ENCODE measurements around the gene LRRC10B.
A peak's percentile ranks its signal among the peaks of the same experiment; 100 is the strongest.

Gene LRRC10B

GRCh38 chr11:61509043-61510029 is 787 bp downstream of the LRRC10B start:
- no peak for DNase-seq (ENCODE audit: low spot score)

- no peak for DNase-seq (ENCODE audit: low spot score)
Observed at GRCh38 chr11:61510166-61510919, 1.8 kb downstream of the LRRC10B start.

GRCh38 chr11:61510974-61511373 is 2.4 kb downstream of the LRRC10B start:
- DNase-seq (ENCODE audit: low spot score), result no peak

- DNase-seq (ENCODE audit: low spot score), result no peak
Observed at GRCh38 chr11:61511383-61511782, 2.8 kb downstream of the LRRC10B start.

DNA sequence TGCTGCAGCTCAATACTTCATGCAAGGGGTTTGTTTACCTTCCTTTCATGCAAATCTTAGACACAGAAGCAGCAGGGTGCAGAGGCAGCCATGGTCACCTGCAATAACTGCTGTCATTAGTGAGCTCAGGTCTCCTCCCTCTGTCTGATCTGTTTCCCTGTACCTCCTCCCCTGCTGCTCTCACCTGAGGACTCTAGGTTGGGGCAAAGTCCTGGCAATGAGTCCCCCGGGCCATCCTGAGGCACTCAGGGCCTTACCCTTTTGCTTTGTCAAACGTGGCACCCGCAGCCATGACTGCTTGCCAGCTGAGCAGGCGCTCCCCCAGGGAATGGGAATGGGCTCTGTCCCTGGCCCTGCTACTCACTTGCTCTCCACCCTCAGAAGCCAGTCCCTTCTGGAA is 3.9 kb downstream of the LRRC10B start:
- no peak for DNase-seq (ENCODE audit: low spot score)

DNA sequence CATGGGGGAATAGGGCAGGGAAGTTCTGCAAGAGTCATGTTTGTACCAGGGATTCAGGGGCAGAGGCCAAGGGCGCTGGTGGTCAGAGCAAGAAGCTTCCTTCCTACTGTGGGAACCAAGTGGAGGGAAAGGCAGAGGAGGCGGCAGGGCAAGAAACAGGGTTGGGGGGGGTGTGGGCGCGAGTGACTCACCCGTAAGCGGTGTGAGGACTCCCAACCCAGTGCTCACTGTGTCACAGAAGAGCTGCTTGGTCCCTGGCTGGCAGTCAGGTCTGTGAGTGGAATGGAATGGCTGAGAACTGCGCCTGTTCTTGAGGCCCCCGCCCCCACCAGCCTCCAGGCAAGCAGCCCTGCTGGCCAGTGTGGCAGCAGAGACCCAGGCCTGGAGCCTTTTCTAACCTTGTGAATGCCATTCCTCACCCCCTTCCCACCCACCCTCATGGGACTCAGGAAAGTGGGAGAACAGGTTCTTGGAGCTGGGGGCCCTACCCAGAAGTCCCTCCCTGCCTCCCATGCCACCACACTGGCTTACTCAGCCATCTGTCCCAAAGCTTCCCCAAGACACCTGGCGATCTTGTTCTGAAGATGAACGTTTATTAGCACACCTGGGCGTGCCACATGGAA is 4.7 kb downstream of the LRRC10B start:
- no peak for DNase-seq (ENCODE audit: low spot score)

DNA sequence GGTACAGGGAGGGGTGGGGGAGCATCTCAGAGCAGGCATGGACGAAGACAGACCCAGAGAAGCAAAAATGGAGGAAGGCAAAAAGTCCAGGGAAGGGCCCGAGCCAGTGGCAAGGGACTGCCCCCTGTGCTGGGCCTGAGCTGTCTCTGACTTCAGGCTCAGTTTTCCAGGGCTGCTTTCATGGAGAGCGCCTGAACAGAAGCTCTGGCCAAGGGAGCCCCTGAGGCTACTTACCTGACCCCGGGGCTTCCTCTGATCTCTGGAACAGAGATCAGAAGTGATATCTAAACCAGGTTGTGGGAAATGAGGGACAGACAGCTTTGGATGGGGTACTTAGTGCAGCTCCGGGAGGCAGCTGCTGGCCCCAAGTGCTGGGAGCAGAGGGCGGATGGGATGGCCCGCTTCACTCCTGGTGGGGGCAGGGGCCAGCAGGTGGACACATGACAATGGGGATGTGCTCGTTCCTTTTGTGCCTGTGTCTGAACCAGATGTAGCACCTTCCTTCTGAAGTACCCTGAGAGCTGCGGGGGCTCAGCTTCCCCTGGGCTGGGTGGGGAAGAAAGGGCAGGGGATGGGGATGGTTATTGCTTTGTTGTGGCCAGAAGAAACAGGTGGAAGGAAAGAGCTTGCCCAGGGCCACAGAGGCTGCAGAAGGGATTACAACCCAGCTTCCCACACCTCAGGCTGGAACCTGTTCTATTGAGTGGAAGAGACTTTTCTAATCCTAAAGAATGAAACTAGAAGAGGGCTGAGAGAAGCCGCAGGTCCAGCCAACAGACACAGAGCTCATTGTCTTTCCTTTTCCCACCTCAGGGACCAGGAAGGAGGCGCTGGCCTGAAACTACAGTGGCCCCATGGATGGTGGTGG is 5.7 kb downstream of the LRRC10B start:
- DNase-seq (ENCODE audit: low spot score), result no peak

DNA sequence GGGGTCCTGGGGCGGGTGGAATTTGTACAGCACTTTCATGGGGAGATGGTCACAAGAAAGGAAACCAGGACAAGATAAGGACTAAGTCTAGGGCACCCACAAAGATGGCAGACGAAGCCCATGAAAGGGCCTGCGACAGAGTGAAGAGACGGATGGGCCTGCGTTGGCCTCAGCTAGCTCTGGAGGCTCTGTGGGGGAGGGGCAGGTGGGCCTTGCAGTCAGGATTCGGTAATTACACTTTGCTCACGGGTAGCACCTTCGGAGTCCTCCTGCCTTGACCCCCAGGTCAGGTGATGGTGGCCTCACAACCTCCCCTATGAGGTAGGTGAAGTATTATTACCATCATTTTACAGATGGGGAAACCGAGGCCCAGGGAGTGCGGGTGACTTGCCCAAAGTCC is 7.1 kb downstream of the LRRC10B start:
- DNase-seq (ENCODE audit: low spot score), result no peak

GRCh38 chr11:61516191-61516590 is 7.6 kb downstream of the LRRC10B start:
- no peak for DNase-seq (ENCODE audit: low spot score)

DNA sequence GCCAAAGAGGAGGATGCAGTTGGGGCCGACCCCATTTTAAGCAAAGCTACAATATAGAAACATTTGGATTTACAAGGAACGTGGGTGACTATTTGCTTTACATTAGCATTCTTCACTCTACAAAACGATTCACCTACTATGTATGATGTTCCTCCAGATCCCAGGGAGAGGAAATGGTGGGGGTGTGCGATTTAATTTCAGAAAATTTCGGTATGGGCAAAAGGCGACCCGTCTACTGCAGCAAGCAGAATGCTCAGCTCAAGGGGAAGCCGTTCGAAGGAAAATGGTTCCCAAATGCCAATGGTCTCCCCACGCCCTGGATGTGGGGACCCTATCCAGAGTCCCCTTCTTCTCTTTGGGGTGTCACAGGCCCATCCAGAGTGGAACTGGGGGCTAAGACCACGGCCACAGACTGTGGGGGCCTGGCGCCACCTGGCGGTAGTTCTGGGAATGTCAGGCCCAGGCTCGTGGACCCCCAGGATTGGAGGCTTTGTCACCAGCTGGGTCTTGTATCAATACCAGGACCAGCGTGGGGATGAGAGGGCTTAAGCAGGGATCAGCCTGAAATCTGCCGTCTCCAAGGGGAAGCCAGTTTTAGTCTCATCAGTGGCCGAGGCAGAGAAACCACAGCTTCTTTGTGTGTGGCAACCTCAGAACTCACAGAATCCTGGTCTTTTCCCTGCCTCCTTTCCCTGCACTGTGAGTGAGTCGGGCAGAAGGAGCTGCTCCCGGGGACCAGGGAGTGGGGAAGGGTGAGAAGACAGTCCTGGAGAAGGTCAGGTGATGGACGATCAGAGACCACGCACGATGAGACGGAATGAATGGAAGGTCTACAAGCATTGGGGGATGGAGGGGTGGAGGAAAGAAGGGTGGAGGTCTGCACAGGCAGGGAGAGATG is 8.4 kb downstream of the LRRC10B start:
- DNase-seq (ENCODE audit: low spot score), result peak; percentile 52

GRCh38 chr11:61518032-61518795 is 9.7 kb downstream of the LRRC10B start:
- DNase-seq (ENCODE audit: low spot score), result no peak

DNA sequence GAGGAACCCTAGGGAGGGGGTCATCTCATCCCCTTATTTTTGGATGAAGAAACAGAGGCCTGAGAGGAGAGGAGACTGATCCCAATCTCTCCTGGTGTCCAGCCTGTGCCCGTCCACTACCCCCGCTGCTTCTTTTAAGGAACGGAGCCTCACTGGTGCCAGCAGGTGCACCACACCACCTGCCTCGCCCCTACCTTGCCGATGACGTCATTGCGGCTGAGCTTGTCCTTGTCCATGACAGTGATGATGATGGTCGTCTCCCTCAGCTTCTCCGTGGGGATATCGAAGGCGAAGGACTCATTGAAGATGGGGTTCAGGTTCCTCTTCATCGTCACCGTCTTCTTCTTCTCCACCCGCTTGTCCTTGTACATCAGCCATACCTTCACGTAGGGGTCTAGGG is 14.3 kb downstream of the LRRC10B start:
- no peak for DNase-seq (ENCODE audit: low spot score)

GRCh38 chr11:61524446-61524845 is 15.9 kb downstream of the LRRC10B start:
- DNase-seq (ENCODE audit: low spot score), result no peak

DNA sequence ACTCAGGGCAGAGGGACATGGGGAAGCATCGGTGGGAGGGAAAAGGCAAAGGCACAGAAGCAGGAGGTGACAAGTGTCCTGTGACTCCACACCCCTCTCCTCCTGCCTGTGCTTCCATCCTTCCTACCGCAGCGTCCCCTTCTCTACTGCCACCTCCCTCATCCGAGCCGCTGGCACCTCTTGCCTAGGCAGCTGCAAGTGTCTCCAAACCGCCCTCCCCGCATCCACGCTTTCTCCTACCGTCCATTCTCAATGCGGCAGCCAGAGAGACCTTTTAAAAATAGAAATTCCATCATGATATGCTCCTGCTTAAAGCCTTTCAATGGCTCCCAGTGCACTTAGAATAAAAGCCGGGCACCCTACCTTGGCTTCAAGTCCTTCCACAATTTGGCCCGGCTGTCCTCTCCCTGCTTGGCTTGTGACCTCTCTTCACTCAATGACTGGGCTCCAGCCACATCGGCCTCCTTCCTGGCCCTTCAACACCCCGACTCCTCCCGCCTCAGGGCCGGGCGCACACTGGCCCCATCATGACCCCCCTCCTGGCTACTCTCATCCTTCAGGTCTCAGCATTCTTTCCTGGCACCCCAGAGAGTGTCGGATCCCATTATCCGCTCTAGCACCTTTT is 16.5 kb downstream of the LRRC10B start:
- no peak for DNase-seq (ENCODE audit: low spot score)

GRCh38 chr11:61526229-61526628 is 17.7 kb downstream of the LRRC10B start:
- DNase-seq (ENCODE audit: low spot score), result no peak

DNA sequence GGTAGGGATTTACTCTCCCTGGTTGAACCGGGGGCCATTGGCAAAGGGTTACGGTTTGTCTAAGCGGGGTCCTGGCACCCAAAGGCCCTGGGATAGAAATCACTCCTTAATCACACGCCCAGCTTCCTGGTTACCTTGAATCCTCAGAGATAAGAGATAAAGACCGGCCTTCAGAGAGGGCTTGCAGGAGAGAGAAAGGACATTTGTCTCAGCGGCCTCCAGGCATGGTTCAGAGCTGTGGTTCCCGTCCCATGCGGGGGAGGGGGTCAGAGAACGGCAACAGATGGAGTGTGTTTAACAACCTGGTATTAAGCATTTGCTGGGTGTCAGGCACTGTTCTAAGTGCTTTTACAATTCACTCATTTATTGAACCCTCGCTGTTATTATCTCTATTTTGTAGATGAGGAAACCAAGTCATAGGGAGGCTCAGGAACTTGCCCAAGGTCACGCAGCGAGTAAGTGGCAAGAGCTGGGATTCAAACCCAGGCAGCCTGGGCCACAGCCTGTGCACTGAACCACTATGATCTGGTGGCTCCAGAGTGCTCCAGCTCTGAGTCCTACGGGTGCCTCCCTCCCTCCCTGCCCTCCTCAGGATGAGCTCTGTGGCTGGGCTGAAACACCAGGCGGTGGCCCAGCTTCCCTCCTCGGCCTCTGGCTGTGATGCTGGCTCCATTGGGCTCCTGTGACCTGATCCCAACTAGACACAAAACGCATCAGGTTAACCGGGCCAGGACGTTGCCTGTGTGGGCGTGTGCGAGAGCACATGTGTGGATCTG is 18.6 kb downstream of the LRRC10B start:
- no peak for DNase-seq (ENCODE audit: low spot score)

GRCh38 chr11:61528114-61528513 is 19.6 kb downstream of the LRRC10B start:
- DNase-seq (ENCODE audit: low spot score), result no peak

DNA sequence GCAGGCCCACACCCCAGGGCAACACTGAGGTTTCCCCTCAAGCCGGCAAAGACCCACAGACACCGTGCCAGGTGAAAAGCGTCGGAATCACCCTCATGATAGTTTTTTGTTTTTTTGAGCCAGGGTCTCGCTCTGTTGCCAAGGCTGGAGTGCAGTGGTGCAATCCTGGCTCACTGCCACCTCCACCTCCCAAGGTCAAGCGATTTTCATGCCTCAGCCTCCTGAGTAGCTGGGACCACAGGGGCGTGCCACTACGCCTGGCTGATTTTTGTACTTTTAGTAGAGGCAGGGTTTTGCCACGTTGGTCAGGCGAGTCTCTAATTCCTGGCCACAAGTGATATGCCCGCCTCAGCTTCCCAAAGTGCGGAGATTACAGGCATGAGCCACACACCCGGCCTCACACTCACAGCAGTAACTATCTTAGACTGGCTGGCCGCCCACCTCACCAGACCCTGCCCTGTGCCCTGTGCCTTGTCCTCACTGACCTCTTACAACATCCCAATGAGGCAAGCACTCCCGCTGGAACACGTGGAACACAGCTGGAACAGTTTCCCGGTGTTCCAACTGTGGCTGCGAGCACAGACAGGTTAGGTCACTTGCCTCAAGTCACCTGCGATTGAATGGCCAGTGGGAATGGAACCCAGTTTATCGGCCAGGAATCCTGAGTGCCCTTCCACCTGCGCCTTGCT is 21.1 kb downstream of the LRRC10B start:
- DNase-seq (ENCODE audit: low spot score), result no peak

All from hematopoietic multipotent progenitor cell treated with erythropoietin and hydrocortisone succinate and interleukin-3 and kit ligand, for 17 days (in vitro differentiated cells).